Chondrocyte (in vitro differentiated cells): Measurements from ENCODE around the gene PPP1R18. TPM values are rescaled to one million over a fixed set of nuclear protein-coding genes. Genes with fewer than 3 reads are reported as not detected.
A peak's percentile ranks its signal among the peaks of the same experiment; 100 is the strongest.

ENCODE experiments used
- DNase-seq: peaks from one replicate; pipeline ENCODE4 v3.0.0; 2021; ENCODE audit warnings: mixed read lengths, low spot score
- H3K27ac Mint-ChIP-seq: one replicate; pipeline ENCODE4 v1.8.0; 2021; ENCODE audit warnings: mild to moderate bottlenecking, moderate library complexity, mixed read lengths; ENCODE audit not compliant: unreplicated experiment
- H3K27me3 Mint-ChIP-seq: 2 replicates; pipeline ENCODE4 v1.8.0; 2021; ENCODE audit warnings: low read depth, mixed read lengths
- H3K36me3 Mint-ChIP-seq: 2 replicates; pipeline ENCODE4 v1.8.0; 2021; ENCODE audit warnings: low read depth, mixed read lengths
- H3K4me1 Mint-ChIP-seq: 2 replicates; pipeline ENCODE4 v1.8.0; 2021; ENCODE audit warnings: low read depth, mild to moderate bottlenecking, mixed read lengths
- H3K4me3 Mint-ChIP-seq: one replicate; pipeline ENCODE4 v1.8.0; 2021; ENCODE audit warnings: mild to moderate bottlenecking, moderate library complexity, mixed read lengths; ENCODE audit not compliant: unreplicated experiment
- H3K9me3 Mint-ChIP-seq: 2 replicates; pipeline ENCODE4 v1.8.0; 2021; ENCODE audit warnings: low read depth, mixed read lengths
- CTCF ChIP-seq: fragments of 200-600 bp; sonication (generic); IDR thresholded peaks from 2 replicates; pipeline ENCODE4 v1.5.0; 2021; ENCODE audit warnings: antibody characterized with exemption, mild to moderate bottlenecking, moderate library complexity
- total RNA-seq: library from RNA; stranded (reverse); gene quantifications from 3 replicates; pipeline ENCODE4 v1.2.1, GENCODE V29; 2021

Gene PPP1R18
- total RNA-seq, 1 donor from 2014 or later: 165 TPM

- DNase-seq: no peak
- Mint-ChIP-seq H3K27ac (no peak overlapping the region), H3K4me3 (no peak overlapping the region), H3K4me1 (no peaks in the 10 kb centered on the region), H3K27me3 (no peaks in the 10 kb centered on the region), H3K36me3 (peaks cover 41% of the 10 kb centered on the region), H3K9me3 (no peaks in the 10 kb centered on the region)
- no peak for TF ChIP-seq CTCF
These were observed 30.7 kb downstream of the PPP1R18 start for GRCh38 chr6:30655743-30656094.

- no peak for TF ChIP-seq CTCF
- no peak overlapping the region for H3K4me3 Mint-ChIP-seq
- no peaks in the 10 kb centered on the region for H3K4me1 Mint-ChIP-seq
- H3K9me3 Mint-ChIP-seq: no peaks in the 10 kb centered on the region
- H3K36me3 Mint-ChIP-seq: peaks cover 39% of the 10 kb centered on the region
- no peak for DNase-seq
- H3K27ac Mint-ChIP-seq: no peak overlapping the region
- H3K27me3 Mint-ChIP-seq: no peaks in the 10 kb centered on the region
These were observed 31.4 kb downstream of the PPP1R18 start for GRCh38 chr6:30654798-30655742.

DNA sequence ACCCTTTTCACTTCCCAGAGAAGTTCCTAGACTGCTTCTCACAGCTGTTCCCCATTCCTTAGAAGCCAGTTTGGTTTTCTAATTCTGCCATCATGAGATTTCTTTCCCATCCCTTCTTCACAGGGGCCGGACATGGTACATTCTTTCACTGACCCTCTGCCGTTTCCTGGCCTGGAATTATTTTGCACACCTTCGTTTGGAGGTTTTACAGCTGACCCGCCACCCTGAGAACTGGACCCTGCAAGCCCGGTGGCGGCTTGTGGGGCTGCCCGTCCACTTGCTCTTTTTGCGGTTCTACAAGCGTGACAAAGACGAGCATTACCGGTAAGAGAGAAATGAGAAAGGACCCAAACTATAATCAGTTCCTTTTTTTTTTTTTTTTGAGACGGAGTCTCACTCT, 35.3 kb downstream of the PPP1R18 start:
- no peak for DNase-seq
- no peak for TF ChIP-seq CTCF
- H3K27me3 Mint-ChIP-seq: no peaks in the 10 kb centered on the region
- H3K27ac Mint-ChIP-seq: no peak overlapping the region
- peaks cover 13% of the 10 kb centered on the region for H3K4me1 Mint-ChIP-seq
- H3K4me3 Mint-ChIP-seq: no peak overlapping the region
- no peaks in the 10 kb centered on the region for H3K9me3 Mint-ChIP-seq
- peaks cover 24% of the 10 kb centered on the region for H3K36me3 Mint-ChIP-seq

DNA sequence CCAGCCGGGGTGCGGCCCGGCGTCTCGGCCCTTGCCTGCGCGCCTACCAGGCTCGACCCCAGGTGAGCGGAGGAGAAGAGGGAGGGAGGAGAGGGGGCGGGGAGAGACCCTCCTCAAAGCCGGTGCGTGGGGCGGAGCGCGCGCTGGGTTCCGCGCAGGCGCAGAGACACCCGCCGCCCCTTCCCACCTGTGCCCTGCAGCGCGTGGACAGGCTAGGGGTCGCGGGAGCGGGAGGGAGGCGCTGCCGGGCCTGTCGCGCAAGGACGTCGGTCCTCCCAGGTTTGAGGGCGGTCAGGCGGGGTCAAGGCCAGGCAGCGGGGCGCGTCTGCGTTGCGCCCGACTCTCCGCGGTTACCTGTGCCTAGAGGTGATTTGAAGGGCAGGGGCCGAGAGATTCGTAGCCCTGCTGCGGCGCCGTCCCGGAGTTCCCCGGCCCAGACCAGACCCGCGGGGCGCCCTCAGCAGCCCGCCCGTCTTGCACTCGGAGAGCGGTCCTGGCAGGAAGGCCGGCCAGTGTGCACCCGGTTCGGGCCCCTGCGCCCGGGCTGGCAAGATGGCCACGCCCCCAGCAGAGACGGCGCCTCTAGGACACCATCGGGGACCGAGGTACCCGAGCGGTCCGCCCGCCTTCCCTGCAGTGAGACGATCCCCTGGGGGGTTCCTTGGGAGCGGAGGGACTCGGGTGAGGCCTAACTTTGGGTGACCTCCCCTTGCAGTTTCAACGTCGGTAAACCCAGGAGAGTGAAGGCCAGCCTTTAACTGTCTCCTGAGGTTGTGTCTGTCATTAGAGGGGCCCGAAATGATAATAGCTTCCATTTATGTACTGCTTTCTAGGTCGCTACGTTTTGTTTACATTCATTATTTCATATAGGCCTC, 39.0 kb downstream of the PPP1R18 start:
- H3K4me3 Mint-ChIP-seq: peak overlapping the region; percentile 82
- no peak for TF ChIP-seq CTCF
- peak overlapping the region; percentile 82 for H3K27ac Mint-ChIP-seq
- DNase-seq: no peak
- H3K27me3 Mint-ChIP-seq: no peaks in the 10 kb centered on the region
- H3K9me3 Mint-ChIP-seq: no peaks in the 10 kb centered on the region
- H3K4me1 Mint-ChIP-seq: peaks cover 17% of the 10 kb centered on the region
- peaks cover 13% of the 10 kb centered on the region for H3K36me3 Mint-ChIP-seq
